Measurements from ENCODE around the gene ANXA10.
"Not testable (repeated sequence)": the region's sequence is repeated elsewhere in the genome, so short reads cannot be mapped to it uniquely, and the experiment has no call there.

ANXA10 gene

DNA sequence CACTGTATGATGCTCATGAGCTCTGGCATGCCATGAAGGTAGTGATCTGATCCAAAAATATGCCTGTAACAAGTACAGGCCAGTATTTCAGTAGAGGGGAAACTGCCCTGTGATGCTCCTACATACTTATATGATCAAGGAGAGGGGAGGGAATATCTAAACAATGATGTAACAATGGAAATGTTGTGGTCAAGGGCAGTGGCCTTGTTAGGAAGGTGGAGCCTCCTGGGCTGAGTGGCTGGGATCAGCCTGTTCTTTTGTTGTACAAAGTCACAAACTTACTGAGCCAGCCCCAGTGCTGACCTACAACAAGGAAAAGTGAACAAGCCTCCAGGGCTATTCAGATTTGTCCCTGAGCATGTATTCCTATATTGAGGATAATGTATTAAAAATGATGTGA, 70.3 kb downstream of the ANXA10 start:
- DNase-seq (ENCODE audit: low spot score): peak; percentile 5

GRCh38 chr4:168163106-168163505, 70.8 kb downstream of the ANXA10 start:
- DNase-seq (ENCODE audit: low spot score): no peak

DNA sequence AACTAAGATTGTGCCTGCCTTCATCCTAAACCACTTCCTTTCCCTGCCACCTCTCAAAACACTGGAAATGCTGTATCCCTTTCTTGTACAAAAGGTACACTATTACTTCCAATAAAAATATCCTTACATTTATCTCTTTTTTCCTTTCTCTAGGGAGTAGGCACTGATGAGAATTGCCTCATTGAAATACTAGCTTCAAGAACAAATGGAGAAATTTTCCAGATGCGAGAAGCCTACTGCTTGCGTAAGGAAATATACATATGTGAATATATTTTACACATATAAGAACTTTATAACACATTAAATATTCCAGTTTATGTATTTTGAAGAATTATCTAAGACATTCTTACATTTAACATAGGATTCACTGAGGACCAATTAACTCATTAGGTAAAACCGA, 71.7 kb downstream of the ANXA10 start:
- no peak for DNase-seq (ENCODE audit: low spot score)

DNA sequence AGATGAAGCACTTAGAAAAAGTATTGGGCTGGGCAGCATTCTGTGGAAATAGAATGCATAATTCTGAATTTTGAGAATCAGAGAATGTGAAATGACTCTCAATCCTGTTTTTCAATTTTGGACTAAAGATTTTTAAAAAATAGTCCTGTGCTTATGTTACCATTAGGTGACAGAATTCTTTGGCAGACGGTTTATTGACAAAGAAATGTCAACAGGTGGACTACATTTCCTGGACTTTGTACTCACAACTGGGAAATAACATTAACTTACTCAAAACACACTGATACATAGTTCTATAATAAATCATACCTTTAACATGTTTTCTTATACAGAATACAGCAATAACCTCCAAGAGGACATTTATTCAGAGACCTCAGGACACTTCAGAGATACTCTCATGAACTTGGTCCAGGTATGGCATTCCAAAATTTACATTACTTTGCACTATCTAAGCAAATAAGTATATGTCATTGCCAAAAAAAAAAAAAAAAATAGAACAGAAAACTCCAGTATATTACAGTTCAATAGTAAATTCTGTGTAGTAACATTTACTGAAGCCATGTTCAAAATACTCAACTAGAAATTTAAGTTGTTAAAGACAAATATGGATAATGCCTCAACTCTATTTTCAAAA, 72.7 kb downstream of the ANXA10 start:
- no peak for DNase-seq (ENCODE audit: low spot score)

DNA sequence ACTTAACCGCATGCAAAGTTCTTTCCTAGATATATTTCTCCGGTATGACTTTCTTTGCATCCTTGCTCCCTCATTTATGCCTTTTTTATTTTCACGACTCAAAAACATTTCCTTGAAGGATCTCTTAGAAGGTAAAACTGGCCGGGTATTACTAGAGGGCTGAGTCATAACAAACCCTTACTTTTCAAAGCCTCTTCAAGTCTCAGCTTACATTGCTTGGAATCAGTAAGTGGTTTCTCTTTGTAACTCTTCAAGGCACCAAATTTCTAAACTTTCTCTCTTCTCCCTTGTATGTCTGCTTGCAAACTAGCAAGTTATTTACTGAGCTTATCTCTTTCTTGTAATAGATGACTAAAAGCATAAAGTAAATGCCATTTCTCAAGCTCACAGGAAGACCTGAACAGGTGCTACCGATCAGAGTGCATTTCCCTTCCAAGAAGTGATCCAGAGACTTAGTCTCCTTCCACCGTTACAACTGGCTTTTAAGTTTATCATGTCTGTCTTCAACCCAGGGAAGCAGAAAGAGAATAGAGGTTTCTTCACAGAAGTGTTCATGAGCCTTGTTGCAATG, 75.5 kb downstream of the ANXA10 start:
- DNase-seq (ENCODE audit: low spot score): no peak

- no peak for DNase-seq (ENCODE audit: low spot score)
Observed at GRCh38 chr4:168174308-168174707, 82.0 kb downstream of the ANXA10 start.

DNA sequence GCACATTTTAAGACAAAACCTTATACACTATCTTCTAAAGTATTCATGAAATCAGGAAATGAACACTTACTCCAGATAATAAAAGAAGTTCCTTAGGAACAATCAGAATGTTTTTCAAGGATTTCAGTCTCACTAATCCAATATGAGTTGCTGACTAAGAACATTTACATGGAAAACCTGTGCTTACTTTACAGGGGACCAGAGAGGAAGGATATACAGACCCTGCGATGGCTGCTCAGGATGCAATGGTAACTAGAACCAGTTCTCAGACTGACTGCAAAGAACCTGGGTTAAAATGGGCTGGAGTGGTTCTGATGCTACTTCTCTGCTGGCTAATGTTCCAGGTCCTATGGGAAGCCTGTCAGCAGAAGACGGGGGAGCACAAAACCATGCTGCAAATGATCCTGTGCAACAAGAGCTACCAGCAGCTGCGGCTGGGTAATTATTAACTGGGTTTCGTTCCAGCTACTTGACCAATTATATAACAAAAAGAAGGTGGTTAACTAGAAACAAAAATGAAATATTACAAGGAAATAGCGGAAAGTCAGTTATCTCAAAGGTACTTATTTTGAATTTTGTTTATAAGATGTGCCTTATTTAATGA, 85.3 kb downstream of the ANXA10 start:
- no peak for DNase-seq (ENCODE audit: low spot score)

DNA sequence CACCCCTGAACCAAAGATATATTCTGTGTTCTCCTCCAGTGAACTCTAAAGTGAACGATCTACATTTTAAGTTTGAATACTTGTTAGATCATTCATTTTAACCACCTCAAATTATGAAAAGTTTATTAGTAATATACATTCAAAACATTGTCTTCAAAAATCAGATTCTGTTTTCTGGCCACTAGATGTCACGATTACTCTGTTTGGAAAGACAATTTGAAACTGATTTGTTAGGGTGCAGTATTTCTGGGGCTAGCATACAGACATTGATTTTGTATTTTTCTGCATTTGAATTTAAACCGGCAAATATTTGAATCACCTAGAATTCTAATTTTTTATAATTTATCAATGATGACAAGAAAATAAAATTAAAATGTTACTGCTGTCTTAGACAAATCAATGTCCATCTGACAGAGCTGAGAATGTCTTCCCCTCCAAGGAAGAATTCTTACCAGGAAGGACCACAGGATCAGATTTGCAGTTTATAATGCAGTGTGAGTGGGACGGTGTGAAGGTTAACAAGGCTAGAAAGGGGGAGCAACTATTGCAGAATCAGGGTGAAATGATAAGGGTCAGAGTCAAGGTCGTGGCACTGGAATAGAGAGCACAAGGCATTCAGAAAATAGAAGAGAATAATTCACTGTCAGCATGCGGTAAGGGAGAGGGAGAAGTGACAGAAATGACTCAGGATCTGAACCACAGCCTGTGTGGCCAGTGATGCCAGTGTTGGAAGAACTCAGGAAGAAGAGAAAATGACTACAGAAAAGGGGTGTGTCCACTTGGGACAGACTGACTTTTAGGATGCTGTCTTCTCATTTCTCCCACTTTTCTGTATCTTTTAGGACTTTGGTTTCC, 91.6 kb downstream of the ANXA10 start:
- peak; percentile 15 for DNase-seq (ENCODE audit: low spot score)

DNA sequence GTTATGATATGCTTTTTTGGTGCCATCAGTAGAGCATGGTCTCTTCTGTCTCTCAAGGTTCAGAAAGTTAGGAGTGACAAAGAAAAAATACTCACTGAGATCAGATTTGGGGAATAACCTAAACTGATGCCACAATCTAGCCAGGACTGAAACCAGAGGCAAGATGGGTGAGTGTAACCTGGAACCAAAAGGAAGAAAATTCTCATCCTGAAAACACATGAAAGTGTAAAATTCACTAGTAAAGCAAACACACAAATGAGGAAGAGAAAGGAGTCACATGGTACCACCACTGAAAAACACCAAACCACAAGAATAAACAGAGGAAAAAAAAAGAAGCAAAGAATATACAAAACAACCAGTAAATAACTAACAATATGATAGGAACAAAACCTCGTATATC, 96.4 kb downstream of the ANXA10 start:
- no peak for DNase-seq (ENCODE audit: low spot score)

DNA sequence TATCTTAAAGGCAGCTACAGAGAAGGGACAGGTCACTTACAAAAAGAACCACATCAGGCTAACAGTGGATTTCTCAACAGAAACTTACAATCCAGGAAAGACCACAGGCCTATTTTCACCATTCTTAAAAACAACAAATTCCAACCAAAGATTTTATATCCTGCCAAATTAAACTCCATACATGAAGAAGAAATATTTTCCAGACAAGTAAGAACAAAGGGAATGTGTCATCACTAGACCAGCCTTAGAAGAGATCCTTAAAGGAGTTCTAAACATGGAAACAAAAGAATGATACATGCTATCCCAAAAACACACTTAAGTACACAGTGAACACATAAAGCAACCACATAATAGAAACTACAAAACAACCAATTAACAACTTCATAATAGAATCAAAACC, 105.6 kb downstream of the ANXA10 start:
- no peak for DNase-seq (ENCODE audit: low spot score)

DNA sequence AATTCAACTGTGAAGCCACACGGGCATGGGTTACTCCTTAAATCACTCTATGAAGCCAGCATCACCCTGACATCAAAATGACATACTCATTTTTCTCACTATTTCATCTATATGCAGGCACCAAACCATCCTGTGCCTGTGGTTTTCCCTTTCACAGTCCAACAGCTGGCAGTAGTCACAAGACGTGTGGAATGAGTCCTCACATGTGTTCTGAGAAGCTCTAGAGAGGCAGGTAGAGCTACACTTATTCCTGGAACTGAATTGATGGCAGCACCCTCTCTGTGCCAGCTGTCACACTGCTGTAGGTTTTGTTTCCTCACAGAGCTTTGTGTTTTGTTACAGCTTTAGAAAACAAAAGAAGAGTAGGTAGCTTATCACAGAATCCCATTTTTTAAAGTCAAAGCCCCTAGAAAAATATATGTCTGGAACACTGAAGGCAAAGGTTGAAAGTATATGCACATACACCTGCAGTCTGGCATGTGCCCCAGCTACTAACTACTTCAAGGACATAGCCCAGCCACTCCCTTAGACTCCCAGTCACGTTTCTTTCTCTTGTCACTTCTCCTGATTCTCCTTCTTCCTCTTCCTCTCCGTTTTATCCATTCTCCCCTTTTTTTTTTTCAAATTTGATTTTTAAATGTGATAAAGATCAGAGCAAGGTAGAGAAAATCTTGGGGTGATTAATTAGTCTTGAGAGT, 107.1 kb downstream of the ANXA10 start:
- no peak for DNase-seq (ENCODE audit: low spot score)

DNA sequence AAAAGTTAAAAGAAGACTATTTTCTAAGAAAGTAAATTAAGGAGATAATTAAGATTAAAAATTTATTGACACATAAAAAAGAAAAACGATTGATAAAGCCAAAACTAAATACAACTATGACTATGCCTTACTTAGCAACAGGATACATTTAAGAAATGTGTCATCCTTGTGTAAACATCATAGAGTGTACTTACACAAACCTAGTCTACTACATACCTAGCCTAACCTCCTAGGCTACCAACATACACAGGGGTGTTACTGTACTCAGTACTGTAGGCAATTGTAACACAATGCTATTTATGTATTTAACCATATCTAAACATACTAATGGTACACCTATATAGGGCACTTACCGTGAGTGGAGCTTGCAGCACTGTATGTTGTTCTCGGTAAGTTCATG, 108.3 kb downstream of the ANXA10 start:
- DNase-seq (ENCODE audit: low spot score): no peak

DNA sequence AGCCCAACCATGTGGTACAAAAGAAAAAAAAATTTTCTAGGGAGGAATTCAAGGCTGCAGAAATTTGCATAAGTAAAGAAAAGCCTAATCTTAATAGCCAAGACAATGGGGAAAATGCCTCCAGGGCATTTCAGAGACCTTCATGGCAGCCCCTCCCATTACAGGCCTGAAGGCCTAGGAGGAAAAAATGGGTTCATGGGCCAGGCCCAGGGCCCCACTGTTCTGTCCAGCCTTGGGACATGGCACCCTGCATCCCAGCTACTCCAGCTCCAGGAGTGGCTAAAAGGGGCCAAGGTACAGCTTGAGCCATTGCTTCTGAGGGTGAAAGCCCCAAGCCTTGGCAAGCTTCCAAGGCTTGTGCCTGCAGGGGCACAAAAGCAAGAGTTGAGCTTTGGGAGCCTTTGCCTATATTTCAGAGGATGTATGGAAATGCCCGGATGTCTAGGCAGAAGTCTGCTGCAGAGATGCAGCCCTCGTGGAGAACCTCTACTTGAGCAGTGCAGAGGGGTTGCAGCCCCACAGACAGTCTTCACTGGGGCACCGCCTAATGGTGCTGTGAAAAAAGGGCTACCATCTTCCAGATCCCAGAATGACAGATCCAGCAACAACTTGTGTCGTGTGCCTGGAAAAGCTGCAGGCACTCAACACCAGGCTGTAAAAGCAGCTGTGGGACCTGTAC, 111.0 kb downstream of the ANXA10 start:
- DNase-seq (ENCODE audit: low spot score): no peak

- no peak for DNase-seq (ENCODE audit: low spot score)
Observed at GRCh38 chr4:168208957-168209614, 116.7 kb downstream of the ANXA10 start.

- DNase-seq (ENCODE audit: low spot score): no peak
Observed at GRCh38 chr4:168212656-168213055, 120.3 kb downstream of the ANXA10 start.

DNA sequence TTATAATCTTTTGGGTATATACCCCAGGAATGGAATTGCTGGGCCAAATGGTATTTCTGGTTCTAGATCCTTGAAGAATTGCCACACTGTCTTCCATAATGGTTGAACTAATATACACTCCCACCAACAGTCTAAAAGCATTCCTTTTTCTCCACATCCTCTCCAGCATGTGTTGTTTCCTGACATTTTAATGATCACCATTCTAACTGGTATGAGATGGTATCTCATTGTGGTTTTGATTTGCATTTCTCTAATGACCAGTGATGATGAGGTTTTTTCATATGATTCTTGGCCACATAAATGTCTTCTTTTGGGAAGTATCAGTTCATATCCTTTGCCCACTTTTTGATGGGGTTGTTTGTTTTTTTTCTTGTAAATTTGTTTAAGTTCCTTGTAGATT, 121.2 kb downstream of the ANXA10 start:
- DNase-seq (ENCODE audit: low spot score): not testable (repeated sequence)

- DNase-seq (ENCODE audit: low spot score): no peak
Observed at GRCh38 chr4:168218645-168219044, 126.3 kb downstream of the ANXA10 start.

- no peak for DNase-seq (ENCODE audit: low spot score)
Observed at GRCh38 chr4:168220893-168221292, 128.6 kb downstream of the ANXA10 start.

DNA sequence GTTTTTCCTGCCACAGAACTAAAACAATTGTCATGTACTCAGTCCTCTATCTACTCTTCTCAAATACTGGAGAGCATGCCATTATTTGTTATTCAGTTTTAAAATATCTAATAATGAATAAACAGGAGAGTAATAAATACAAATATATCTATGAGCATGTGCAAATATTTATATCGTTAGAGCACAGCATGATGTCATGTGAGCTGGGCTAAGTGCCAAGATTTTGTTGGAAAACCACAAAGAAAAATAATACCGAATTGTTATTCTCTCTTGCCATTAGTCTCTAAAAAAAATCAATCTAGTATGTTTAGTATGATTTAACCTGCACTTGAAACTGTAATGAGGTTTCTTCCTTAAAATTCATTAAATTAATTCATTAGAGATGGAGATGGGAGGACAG, 129.0 kb downstream of the ANXA10 start:
- DNase-seq (ENCODE audit: low spot score): no peak
